SK-N-SH (cell line): Measurements from ENCODE around the gene MAP2. TPM values are rescaled to one million over a fixed set of nuclear protein-coding genes. Genes with fewer than 3 reads are reported as not detected.

Source experiments
- CTCF ChIA-PET: fragments of 300-600, 350-600 bp; formaldehyde crosslinking; extraction: SDS; loops from one replicate; lab custom pipeline; 2021; lab: Yijun Ruan, JAX
- POLR2A ChIA-PET: fragments of 350-600 bp; sonication (Branson Sonifier 250); formaldehyde crosslinking; extraction: SDS; loops from one replicate; lab custom pipeline; 2020; ENCODE audit warnings: antibody characterized with exemption, inconsistent platforms; lab: Yijun Ruan, JAX
- DNase-seq: peaks from one replicate; pipeline ENCODE4 v3.0.0; 2012
- H2AFZ ChIP-seq: fragments of 200-600 bp; sonication (generic); 2 replicates; pipeline ENCODE4 v1.8.1; 2016; ENCODE audit warnings: antibody characterized with exemption, mild to moderate bottlenecking, low read depth
- H3F3A ChIP-seq: fragments of 200-600 bp; sonication (generic); replicated peaks from 2 replicates; pipeline ENCODE3; 2016; ENCODE audit warnings: antibody characterized with exemption, mild to moderate bottlenecking; ENCODE audit not compliant: insufficient read depth
- H3K27ac ChIP-seq, 2 experiments: fragments of 200-500 bp in 1 of 2; fragments of 200-600 bp in 1 of 2; sonication (Bioruptor generic) in 1 of 2; sonication (generic), shearing (Covaris generic) in 1 of 2; 2 replicates each; pipeline versions ENCODE4 v1.5.1 to v1.6.1; 2014 to 2016; ENCODE audit warnings: low read depth in 2 of 2, inconsistent platforms in 1 of 2, low read length in 1 of 2, mild to moderate bottlenecking in 1 of 2, mixed read lengths in 1 of 2
- H3K27me3 ChIP-seq: fragments of 200-600 bp; sonication (generic), shearing (Covaris generic); 2 replicates; pipeline ENCODE4 v1.6.1; 2016; ENCODE audit warnings: mixed run types; ENCODE audit not compliant: insufficient read depth
- H3K36me3 ChIP-seq, 2 experiments: fragments of 200-500 bp in 1 of 2; fragments of 200-600 bp in 1 of 2; sonication (Bioruptor generic) in 1 of 2; sonication (generic) in 1 of 2; replicated peaks in 1 of 2; 2 replicates each; pipeline versions ENCODE3 to v1.5.1; 2014 to 2016; ENCODE audit warnings: low read length in 1 of 2, mild to moderate bottlenecking in 1 of 2; ENCODE audit not compliant: insufficient read depth in 2 of 2, control insufficient read depth in 1 of 2
- H3K4me1 ChIP-seq, 2 experiments: fragments of 200-500 bp in 1 of 2; fragments of 200-600 bp in 1 of 2; sonication (Bioruptor generic) in 1 of 2; sonication (generic), shearing (Covaris generic) in 1 of 2; 2 replicates each; pipeline versions ENCODE4 v1.5.1 to v1.6.1; 2014 to 2016; ENCODE audit warnings: low read depth in 1 of 2, low read length in 1 of 2, mixed run types in 1 of 2; ENCODE audit not compliant: insufficient read depth in 2 of 2, control insufficient read depth in 1 of 2
- H3K4me2 ChIP-seq: fragments of 200-600 bp; sonication (generic), shearing (Covaris generic); 2 replicates; pipeline ENCODE4 v1.6.1; 2017; ENCODE audit warnings: mixed run types
- H3K4me3 ChIP-seq, 2 experiments: fragments of 200-500 bp in 1 of 2; fragments of 200-600 bp in 1 of 2; sonication (Bioruptor generic) in 1 of 2; sonication (generic), shearing (Covaris generic) in 1 of 2; 2 replicates each; pipeline versions ENCODE4 v1.5.1 to v1.8.1; 2014 to 2016; ENCODE audit warnings: low read depth in 2 of 2, inconsistent platforms in 1 of 2, low read length in 1 of 2, mild to moderate bottlenecking in 1 of 2, mixed read lengths in 1 of 2, moderate library complexity in 1 of 2
- H3K79me2 ChIP-seq: fragments of 200-600 bp; sonication (generic); 2 replicates; pipeline ENCODE4 v1.8.1; 2017; ENCODE audit warnings: mild to moderate bottlenecking; ENCODE audit not compliant: insufficient read depth
- H3K9ac ChIP-seq: fragments of 200-600 bp; sonication (generic); 2 replicates; pipeline ENCODE4 v1.6.1; 2017; ENCODE audit warnings: mixed run types
- H3K9me2 ChIP-seq: fragments of 200-600 bp; sonication (generic); 2 replicates; pipeline ENCODE4 v1.6.1; 2017; ENCODE audit warnings: mixed run types
- H3K9me3 ChIP-seq: fragments of 200-600 bp; sonication (generic); 2 replicates; pipeline ENCODE4 v1.6.1; 2017; ENCODE audit warnings: mixed run types, mild to moderate bottlenecking, moderate library complexity
- H4K20me1 ChIP-seq: fragments of 200-600 bp; sonication (generic); 2 replicates; pipeline ENCODE4 v1.6.1; 2017; ENCODE audit warnings: mild to moderate bottlenecking, mixed run types; ENCODE audit not compliant: insufficient read depth
- CTCF ChIP-seq: fragments of 200-600 bp; sonication (generic); IDR thresholded peaks from 2 replicates; pipeline ENCODE4 v1.6.1; 2017; ENCODE audit warnings: antibody characterized with exemption, mild to moderate bottlenecking, moderate library complexity
- EP300 ChIP-seq, 2 experiments: IDR thresholded peaks; 2 replicates each; pipeline versions ENCODE4 v1.4.0 to v1.6.1; 2012; ENCODE audit warnings: borderline replicate concordance in 1 of 2, low read depth in 1 of 2, low read length in 1 of 2
- EZH2phosphoT487 ChIP-seq: fragments of 200-600 bp; sonication (generic); IDR thresholded peaks from 2 replicates; pipeline ENCODE4 v1.6.1; 2017; ENCODE audit warnings: low read depth, mixed run types, mild to moderate bottlenecking, antibody characterized with exemption, moderate library complexity, borderline replicate concordance
- FOSL2 ChIP-seq: IDR thresholded peaks from 2 replicates; pipeline ENCODE4 v1.4.0; 2012; ENCODE audit warnings: low read depth, mild to moderate bottlenecking, moderate library complexity, borderline replicate concordance
- FOXJ3 ChIP-seq: sonication (generic); formaldehyde crosslinking; IDR thresholded peaks from 2 replicates; pipeline ENCODE4 v1.5.1; 2020; ENCODE audit warnings: mild to moderate bottlenecking, missing genetic modification reagents
- FOXM1 ChIP-seq: IDR thresholded peaks from 2 replicates; pipeline ENCODE4 v1.4.0; 2012; ENCODE audit warnings: low read depth, mild to moderate bottlenecking
- MXI1 ChIP-seq: IDR thresholded peaks from 2 replicates; pipeline ENCODE4 v1.6.1; 2012; ENCODE audit warnings: mild to moderate bottlenecking, low read depth, low read length, improper control_type of control experiment
- NRF1 ChIP-seq: IDR thresholded peaks from 2 replicates; pipeline ENCODE4 v1.6.1; 2012; ENCODE audit warnings: low read depth, mild to moderate bottlenecking, low read length
- RCOR1 ChIP-seq: fragments of 150-350 bp; IDR thresholded peaks from 2 replicates; pipeline ENCODE4 v1.6.1; 2017; ENCODE audit warnings: antibody characterized with exemption, low read length
- REST ChIP-seq: IDR thresholded peaks from 2 replicates; pipeline ENCODE4 v1.6.1; 2012; ENCODE audit warnings: mild to moderate bottlenecking, low read depth, low read length, moderate library complexity
- RFX5 ChIP-seq: IDR thresholded peaks from 2 replicates; pipeline ENCODE4 v1.6.1; 2012; ENCODE audit warnings: mild to moderate bottlenecking, improper control_type of control experiment, low read length
- SIN3A ChIP-seq: IDR thresholded peaks from 2 replicates; pipeline ENCODE4 v1.6.1; 2012; ENCODE audit warnings: low read depth, mild to moderate bottlenecking, low read length, moderate library complexity, borderline replicate concordance
- TAF1 ChIP-seq: IDR thresholded peaks from 2 replicates; pipeline ENCODE4 v1.6.1; 2012; ENCODE audit warnings: low read depth, mild to moderate bottlenecking, low read length, moderate library complexity, borderline replicate concordance
- YY1 ChIP-seq: IDR thresholded peaks from 2 replicates; pipeline ENCODE4 v1.4.0; 2012; ENCODE audit warnings: low read depth, mild to moderate bottlenecking
- WGBS: methylation state at CpG from one replicate; pipeline ENCODE4 v1.1.6; 2017; ENCODE audit warnings: low lambda C conversion rate; 5-methylcytosine and 5-hydroxymethylcytosine counted together
- polyA plus RNA-seq, 3 experiments: library from polyadenylated mRNA; depleted of rRNA; stranded (reverse); fragments of >200 nt; gene quantifications; 2 replicates each; pipeline ENCODE4 v1.2.3, GENCODE V29; 2012
- TF ChIP-seq, protein P1 (sequence below): IDR thresholded peaks from 2 replicates; pipeline ENCODE4 v1.4.0; 2012; ENCODE audit warnings: low read depth, borderline replicate concordance
- TF ChIP-seq, protein P2 (sequence below): IDR thresholded peaks from 2 replicates; pipeline ENCODE4 v1.4.0; 2012; ENCODE audit warnings: low read depth, borderline replicate concordance
- TF ChIP-seq, protein P3 (sequence below): IDR thresholded peaks from 2 replicates; pipeline ENCODE4 v1.4.0; 2012; ENCODE audit warnings: low read depth

MAP2 gene
- polyA plus RNA-seq, 1 of the 3 experiments (the other 2 are of a cell fraction): 7.8 TPM

GRCh38 chr2:209474960-209475359 lies 51.1 kb downstream of the MAP2 start:
- no peak for TF ChIP-seq TAF1
- no peak for TF ChIP-seq FOSL2
- no peak for TF ChIP-seq EZH2phosphoT487
- TF ChIP-seq MXI1: no peak
- no peak for TF ChIP-seq REST
- no peak for TF ChIP-seq FOXM1
- TF ChIP-seq, protein P1, sequence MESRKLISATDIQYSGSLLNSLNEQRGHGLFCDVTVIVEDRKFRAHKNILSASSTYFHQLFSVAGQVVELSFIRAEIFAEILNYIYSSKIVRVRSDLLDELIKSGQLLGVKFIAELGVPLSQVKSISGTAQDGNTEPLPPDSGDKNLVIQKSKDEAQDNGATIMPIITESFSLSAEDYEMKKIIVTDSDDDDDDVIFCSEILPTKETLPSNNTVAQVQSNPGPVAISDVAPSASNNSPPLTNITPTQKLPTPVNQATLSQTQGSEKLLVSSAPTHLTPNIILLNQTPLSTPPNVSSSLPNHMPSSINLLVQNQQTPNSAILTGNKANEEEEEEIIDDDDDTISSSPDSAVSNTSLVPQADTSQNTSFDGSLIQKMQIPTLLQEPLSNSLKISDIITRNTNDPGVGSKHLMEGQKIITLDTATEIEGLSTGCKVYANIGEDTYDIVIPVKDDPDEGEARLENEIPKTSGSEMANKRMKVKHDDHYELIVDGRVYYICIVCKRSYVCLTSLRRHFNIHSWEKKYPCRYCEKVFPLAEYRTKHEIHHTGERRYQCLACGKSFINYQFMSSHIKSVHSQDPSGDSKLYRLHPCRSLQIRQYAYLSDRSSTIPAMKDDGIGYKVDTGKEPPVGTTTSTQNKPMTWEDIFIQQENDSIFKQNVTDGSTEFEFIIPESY: no peak
- TF ChIP-seq FOXJ3 (CRISPR knock-in tag): no peak
- TF ChIP-seq RCOR1: no peak
- TF ChIP-seq SIN3A: no peak
- TF ChIP-seq NRF1: no peak
- no peak for TF ChIP-seq YY1
- TF ChIP-seq RFX5: no peak
- TF ChIP-seq, protein P2, sequence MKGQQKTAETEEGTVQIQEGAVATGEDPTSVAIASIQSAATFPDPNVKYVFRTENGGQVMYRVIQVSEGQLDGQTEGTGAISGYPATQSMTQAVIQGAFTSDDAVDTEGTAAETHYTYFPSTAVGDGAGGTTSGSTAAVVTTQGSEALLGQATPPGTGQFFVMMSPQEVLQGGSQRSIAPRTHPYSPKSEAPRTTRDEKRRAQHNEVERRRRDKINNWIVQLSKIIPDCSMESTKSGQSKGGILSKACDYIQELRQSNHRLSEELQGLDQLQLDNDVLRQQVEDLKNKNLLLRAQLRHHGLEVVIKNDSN: no peak
- TF ChIP-seq, protein P3, sequence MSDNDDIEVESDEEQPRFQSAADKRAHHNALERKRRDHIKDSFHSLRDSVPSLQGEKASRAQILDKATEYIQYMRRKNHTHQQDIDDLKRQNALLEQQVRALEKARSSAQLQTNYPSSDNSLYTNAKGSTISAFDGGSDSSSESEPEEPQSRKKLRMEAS: no peak
- TF ChIP-seq EP300 (IDR thresholded peaks at IDR 0.05; ENCODE audit: borderline replicate concordance in 1 of 2, low read depth in 1 of 2, low read length in 1 of 2): no peak
- TF ChIP-seq CTCF: no peak
- ChIA-PET POLR2A (no interaction called here), CTCF (interaction anchor here (0.7 kb wide), 1 partner anchor 51 kb away, joined by 5 read pairs; the partner anchor contains the start of gene MAP2)
- Histone ChIP-seq H3K9ac (no peak overlapping the region), H3K9me3 (no peaks in the 10 kb centered on the region), H3K79me2 (no peaks in the 10 kb centered on the region), H4K20me1 (no peaks in the 10 kb centered on the region), H3K27ac (peak overlapping the region in 1 of 2 experiments; percentile 66; a peak in 1 of 4 replicates), H3K4me2 (no peak overlapping the region), H3K36me3 (no peaks in the 10 kb centered on the region), H3F3A (peaks cover 26% of the 10 kb centered on the region), H2AFZ (no peak overlapping the region), H3K27me3 (no peaks in the 10 kb centered on the region), H3K4me1 (peaks cover 14 to 46% of the 10 kb centered on the region in 2 experiments), H3K9me2 (no peaks in the 10 kb centered on the region), H3K4me3 (no peak overlapping the region)
- DNase-seq: no peak
- WGBS: 100% methylated on average over 2 of the region's 2 CpGs
